ENCODE results near the gene PET100.

The PET100 gene

DNA sequence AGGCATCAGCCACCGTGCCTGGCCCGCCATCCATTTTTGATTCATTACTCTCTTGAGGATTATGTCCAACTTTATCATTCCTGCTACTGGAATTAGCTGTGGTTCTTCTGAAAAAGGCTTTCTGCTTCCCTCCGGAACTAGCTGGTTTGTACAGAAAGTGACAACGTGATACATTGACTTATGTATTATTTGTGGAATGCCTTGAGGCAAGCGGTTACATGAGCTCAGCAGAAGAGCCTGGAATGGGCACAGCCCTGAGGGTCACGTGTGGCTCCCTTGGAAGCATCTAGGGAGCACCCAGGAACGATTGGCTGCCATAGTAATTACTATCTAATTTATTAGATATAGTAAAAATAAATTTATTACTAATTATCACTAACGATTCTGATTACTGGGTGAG is 24.8 kb downstream of the PET100 start:
- no peak for DNase-seq

DNA sequence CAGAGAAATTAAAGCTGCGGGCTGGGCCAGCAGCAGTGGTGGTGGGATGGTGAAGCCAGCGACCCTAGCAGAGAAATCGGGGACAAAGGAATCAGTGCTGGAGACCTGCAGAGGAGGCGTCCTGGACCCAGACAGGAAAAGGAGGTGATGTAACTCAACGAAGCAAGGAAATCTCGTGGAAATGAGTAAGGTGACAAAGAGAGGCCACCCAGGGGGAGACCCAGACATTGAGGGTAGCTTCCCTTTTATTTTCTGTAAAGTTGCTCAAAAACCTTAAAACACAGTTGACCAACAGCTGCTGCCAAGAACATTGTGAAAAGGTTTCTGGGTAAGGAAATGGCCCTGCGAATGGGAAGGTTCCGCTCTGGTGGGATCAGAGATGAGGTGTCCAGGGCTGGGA is 26.0 kb downstream of the PET100 start:
- DNase-seq: no peak

DNA sequence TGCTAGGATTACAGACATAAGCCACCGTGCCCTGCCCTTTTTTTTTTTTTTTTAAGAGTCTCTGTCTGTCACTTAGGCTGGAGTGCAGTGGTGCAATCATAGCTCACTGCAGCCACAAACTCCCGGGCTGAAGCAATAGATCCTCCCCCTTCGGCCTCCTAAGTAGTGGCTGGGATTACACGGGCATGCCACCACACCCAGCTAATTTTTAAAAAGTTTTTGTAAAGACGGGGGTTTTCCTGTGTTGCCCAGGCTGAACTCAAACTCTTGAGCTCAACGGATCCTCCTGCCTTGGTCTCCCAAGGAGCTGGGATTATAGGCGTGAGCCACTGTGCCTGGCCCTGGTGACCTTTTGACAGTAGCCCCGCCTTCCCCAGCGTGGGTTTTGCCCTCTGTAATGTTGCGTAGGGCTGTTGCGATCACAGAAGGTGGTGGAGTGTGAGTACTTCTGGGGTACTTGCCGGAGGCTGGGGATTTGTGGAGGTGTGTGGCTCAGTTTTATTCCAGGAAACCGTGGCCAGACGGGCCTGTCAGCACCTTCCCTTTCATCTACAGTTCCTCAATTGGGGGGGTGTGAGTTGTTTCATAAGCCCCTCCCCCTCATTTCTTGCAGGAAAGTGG is 27.6 kb downstream of the PET100 start:
- DNase-seq: no peak

DNA sequence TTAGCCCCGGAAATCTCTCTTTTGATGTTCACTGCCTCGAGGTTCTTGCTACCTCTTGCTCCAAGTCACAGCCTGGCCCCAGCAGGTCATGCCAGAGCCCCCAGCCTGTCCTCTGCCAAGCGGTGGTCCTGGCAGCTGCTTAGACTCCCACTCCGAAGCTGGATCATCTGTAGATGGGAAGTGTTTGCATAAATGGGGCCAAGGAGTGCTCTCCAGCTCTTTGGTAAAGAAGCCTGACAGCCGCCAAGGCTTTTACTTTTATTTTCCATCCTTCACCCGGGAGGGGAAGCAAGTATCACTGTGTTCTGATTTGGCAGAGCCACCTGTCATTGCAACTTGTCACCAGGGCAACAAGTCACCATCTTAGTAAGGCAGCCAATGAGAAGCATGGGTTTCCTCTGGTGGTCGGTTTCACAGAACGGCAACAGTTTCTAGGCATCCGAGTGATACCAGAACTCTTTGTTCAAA is 28.7 kb downstream of the PET100 start:
- no peak for DNase-seq

DNA sequence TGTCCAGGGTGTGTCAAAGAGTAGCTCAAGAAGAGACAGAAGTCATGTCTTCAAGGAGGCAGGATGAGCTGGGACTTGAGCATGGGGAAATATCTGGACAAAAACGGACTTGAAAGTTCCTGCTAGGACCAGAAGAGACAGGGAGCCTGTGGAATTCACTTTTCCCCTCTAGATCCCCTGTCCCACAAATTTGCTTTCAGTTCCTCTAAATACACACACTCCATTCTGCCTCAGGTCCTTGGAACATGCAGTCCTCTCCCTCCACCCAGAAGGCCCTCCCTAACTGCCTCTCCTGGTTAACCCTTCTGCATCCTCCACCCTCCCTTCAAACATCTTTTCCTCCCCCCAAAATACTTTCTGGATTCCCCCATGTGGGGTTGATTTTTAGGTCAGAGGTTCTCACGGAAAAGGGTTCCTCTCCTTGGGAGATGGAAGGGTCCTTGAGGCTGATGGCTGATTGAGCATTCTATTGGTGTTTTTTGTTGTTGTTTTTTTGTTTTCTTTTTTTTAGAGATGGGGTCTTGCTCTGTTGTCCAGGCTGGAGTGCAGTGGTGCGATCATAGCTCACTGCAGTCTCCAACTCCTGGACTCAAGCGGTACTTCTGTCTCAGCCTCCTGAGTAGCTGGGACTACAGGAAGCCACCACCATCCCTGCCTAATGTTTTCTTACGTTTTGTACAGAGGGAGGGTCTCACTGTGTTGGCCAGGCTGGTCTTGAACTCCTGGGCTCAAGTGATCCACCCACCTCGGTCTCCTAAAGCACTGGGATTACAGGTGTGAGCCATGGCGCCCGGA is 32.3 kb downstream of the PET100 start:
- no peak for DNase-seq

DNA sequence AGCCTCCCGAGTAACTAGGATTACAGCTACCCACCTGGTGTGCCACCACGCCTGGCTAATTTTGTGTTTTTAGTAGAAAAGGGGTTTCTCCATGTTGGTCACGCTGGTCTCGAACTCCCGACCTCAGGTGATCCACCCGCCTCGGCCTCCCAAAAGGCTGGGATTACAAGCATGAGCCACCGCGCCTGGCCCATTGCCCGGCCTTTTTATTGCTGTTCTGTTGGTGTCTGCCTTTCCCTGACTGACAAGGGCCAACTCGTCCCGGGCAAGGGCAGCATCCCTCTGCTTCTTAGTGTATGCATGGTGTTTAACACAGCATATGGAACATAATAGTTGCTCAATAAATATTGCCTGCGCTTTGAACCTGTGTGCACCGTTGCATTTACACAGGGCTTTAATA is 33.1 kb downstream of the PET100 start:
- no peak for DNase-seq

DNA sequence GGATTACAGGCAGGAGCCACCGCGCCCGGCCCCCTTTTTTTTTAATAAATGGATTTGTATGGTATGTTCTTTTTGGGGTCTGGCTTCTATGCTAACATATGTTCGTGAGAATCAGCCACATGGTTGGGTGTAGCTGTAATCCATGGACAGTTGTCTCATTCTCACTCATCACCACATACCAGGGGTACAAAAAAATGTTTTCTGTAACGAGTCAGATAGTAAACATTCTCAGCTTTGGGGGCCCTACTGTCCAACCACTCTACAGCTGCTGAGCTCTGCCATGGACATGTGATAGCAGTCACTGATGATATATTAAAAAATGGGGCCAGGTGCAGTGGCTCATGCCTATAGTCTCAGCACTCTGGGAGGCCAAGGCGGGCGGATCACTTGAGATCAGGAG is 34.1 kb downstream of the PET100 start:
- no peak for DNase-seq

DNA sequence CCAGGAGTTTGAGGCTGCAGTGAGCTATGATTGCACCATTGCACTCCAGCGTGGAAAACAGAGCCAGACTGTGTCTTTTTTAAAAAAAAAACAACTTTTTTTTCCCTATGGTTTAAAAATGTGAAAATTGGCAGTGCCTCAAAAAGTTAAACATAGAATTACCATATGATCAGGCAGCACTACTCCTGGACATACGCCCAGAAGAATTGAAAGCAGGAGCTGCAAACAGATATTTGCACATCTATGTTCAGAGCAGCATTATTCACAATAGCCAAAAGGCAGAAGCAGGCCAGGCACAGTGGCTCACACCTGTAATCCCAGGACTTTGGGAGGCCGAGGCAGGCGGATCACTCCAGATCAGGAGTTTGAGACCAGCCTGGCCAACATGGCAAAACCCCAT is 35.5 kb downstream of the PET100 start:
- no peak for DNase-seq

DNA sequence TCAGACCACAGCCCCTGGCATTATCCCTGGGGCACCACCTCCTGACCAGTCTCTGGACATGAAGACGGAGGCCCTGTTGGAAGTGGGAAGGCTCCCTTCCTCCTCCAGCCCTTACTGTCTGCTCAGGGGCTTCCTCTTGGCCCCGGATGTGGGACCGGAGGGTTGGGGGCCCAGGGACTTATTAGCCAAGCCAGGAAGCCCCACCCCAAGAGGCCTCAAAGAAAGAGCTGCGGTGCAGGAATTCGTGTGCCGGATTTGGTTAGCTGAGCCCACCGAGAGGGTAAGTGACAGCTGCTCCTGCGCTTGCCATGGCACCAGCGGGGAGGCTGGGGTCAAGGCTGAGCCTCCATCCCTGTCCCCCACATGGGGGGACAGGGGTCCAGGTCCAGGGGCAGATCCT is 39.2 kb downstream of the PET100 start, which contains the start of gene RETN:
RETN (plus strand) TSS at position 208 of the 400 bp plus-strand sequence. CDS start 278 bp downstream, outside the sequence.
- DNase-seq: no peak

DNA sequence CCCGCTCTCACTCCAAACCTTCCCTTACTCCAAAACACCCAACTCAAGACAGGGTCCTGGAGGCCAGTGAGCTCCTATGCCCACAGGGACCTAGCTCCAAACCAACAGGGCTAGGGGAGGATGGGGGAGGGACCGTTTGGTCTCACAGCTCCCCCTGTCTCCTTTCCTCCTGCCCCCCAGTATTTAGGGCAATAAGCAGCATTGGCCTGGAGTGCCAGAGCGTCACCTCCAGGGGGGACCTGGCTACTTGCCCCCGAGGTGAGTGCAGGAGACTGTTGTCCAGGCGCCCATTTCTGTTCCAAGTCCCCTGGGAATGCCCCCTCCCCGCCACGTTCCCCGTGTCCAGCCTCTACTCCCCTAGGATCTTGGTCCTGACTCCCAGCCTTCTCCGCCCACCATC is 40.0 kb downstream of the PET100 start:
- no peak for DNase-seq

DNA sequence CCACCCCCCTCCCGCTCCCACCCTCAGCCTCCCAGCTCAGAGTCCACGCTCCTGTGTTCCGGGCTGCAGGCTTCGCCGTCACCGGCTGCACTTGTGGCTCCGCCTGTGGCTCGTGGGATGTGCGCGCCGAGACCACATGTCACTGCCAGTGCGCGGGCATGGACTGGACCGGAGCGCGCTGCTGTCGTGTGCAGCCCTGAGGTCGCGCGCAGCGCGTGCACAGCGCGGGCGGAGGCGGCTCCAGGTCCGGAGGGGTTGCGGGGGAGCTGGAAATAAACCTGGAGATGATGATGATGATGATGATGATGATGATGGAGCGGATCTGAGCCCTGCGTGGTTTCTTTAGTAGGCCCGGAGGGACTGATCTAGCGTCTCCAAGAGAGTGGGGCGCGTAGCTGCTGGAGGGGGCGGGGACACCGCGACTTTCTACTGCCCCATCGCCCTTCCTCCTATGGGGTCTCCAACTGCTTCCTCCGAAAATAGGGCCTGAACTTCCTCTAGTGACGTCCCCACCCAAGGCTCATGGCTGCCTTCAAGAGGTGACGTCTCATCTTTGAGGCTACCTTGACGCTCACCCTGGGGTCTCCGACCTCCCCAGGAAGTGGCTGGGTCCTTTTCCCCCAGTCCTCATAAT is 40.7 kb downstream of the PET100 start:
- no peak for DNase-seq

DNA sequence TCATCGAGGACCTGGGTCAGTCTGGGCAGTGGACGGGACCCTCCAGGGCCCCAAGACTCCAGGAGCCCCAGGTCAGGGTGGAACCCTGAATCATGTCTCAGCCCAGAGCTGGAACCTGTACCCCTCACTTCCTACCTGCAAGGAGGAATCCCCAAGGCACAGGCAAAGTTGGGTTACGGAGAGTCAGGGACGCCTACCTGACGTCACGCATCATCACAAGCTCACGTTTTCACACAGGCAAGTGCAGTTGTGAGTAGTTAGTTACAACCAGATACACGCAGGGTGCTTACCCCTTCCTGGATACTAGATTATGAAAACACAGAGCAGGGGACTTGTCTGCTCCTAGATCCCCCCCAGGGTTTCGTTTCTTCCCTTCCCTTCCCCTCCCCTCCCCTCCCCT is 41.2 kb downstream of the PET100 start:
- no peak for DNase-seq

DNA sequence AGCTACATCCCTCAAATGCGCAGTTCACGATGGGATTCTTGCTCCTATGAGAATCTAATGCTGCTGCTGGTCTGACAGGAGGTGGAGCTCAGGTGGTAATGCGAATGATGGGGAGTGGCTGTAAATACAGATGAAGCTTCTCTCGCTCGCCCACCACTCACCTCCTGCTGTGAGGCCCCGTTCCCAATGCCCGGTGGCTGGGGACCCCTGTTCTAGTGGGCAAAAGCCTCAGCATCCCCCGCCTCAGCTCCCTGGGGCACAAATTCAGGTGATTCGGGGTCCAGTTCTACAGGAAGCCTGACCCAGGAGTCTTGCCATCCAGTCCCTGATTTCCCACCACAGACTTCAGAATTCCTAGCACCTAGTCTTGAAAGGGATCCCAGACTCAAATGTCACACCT is 42.9 kb downstream of the PET100 start:
- DNase-seq: no peak

DNA sequence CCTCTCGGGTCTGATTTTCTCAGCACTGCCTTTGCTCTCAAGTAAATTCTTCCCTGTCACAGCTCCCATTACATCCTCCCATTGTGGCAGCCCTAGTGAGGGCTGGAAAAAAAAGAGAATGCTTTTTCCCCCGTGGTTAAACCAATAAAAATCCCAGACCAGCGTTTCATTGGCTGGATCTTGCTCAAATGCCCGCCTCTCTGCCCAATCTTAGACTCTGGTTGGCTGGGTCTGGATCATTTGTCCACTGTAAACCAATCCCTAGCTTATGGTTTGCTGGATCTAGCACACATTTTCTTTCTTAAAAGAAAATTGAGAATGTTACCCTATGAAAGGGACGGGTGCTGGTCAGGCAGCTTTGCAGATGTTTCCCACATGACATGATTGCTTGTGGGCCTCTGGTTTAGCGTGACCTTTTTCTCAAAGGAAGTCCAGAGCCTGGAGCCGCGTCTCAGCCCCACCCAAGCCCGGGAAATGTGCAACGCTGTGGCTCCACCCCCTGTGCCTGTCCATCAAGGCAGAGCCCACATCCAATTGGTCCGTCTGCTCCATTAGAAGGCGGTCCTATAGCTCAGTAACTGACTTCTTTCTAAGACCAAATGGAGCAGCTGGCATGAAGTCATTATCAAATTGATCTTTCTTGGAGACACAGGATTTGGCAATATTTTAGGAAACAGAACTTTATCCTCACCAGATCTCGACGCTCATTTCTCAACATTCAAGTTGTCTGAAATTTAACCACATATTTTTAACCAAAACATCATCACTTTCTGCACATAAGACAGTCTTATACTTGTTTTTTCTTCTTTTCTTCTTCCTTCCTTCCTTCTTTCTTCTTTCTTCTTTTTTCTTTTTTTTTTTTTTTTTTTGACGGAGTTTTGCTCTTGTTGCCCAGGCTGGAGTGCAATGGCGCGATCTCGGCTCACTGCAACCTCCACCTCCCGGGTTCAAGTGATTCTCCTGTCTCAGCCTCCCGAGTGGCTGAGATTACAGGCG is 44.7 kb downstream of the PET100 start:
- no peak for DNase-seq

DNA sequence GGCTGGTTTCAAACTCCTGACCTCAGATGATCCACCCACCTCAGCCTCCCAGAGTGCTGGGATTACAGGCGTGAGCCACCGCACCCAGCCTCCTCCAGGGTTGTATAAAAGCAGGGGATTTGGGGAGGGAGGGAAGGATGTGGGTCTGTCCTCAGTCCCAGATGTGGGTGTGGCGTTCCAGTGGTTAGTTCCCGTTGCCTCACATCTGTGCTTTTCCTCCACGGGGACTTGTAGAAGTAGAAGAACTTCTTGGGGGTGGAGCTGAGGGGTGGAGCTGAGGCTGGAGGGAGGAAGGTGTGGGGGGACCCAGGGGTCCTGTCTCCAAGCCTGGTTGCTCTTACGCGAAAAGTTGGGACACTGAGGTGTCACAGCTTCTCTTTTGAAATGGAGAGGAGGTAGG is 46.8 kb downstream of the PET100 start:
- no peak for DNase-seq

DNA sequence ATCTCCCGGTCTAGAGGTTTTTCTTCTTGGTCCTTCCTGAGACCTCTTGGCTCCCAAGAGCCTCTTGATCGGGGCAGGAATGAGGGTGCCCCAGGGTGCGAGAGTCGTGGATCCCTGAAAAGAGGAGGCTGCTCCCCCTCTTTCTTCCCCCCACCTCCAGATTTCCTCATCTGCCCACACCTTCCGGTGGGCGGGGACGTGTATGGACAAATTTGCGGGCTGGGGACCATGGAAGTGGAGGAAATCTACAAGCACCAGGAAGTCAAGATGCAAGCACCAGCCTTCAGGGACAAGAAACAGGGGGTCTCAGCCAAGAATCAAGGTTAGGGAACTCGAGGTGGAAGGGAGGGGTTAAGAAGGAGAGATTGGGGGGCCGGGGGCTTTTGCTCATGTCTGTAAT is 47.3 kb downstream of the PET100 start, which contains the start of gene MCEMP1:
MCEMP1 (plus strand) TSS at position 237 of the 400 bp plus-strand sequence; CDS start at position 268, 31 bp downstream.
- DNase-seq: no peak

DNA sequence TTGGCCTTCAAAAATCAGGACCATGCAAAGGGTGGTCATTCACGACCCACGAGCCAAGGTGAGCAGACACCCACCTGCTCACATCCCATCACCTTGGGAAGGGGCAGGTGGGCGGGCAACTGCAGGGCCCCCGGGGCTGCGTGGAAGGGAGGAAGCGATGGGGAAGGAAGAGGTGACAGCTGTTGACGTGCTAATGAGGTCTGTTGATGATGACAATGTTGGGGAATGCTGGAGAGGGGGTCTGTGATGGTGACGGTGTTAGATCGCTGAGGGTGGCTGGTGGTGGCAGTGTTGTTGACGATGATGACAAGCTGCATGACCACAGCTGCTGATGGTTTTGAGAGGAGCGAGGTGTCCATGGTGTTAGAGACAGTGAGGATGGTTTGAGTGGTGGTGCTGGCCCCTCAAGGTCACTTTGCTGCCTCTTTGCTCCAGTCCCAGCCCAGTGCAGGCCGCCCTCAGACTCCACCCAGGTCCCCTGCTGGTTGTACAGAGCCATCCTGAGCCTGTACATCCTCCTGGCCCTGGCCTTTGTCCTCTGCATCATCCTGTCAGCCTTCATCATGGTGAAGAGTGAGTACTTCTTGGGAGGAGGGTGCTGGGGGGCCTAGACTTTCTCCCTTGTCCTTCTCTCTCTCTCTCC is 48.2 kb downstream of the PET100 start:
- no peak for DNase-seq

DNA sequence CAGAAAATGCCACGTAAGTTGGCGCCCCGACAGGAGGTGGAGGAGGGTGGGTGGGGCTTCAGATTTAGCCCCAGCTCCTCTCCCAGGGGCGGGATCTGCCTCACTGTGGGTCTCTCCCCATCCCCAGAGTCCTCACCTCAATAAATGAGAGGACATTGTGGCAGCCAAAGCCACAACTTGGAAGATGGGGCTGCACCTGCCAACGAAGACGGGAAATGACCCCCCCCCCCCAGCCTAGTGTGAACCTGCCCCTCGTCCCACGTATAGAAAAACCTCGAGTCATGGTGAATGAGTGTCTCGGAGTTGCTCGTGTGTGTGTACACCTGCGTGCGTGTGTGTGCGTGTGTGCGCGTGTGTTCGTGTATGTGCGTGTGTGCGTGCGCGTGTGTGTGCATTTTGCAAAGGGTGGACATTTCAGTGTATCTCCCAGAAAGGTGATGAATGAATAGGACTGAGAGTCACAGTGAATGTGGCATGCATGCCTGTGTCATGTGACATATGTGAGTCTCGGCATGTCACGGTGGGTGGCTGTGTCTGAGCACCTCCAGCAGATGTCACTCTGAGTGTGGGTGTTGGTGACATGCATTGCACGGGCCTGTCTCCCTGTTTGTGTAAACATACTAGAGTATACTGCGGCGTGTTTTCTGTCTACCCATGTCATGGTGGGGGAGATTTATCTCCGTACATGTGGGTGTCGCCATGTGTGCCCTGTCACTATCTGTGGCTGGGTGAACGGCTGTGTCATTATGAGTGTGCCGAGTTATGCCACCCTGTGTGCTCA is 49.6 kb downstream of the PET100 start:
- DNase-seq: no peak

DNA sequence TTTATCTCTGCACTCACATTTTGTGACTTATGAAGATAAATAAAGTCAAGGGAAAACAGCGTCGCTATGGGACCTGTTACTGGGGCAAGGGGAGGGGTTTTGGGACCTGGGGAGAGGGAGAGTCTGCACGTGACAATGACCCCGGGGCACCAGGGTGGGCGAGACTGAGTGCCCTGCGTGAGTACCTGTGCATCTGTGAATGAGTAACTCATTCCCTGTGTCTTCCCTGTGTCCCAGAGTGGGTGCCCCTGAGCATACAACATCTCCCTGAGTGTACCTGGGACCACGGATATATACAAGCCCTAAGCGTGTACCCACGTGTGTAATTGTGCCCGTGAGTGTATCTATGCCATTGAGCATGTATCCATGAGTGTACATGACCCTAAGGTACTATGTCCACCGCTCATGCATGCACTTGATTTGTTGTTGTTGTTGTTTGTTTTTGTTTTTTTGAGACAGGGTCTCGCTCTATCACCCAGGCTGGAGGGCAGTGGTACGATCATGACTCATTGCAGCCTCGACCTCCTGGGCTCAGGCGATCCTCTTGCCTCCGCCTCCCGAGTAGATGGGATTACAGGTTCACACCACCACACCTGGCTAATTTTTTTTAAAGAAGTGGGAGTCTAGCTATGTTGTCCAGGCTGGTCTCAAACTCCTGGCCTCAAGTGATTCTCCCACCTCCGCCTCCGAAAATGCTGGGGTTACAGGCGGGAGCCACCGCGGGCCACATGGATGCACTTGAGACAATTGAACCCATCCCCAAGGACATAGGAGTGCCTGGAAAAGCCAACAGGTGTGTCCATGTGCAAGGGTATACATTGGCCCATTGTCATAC is 50.4 kb downstream of the PET100 start:
- no peak for DNase-seq
